ENCODE data around the gene SH3BP2. TPM values are rescaled to one million over a fixed set of nuclear protein-coding genes. Genes with fewer than 3 reads are reported as not detected.

Gene SH3BP2
- polyA plus RNA-seq, 1 experiment, result 14.8 TPM

GRCh38 chr4:2869659-2870058 lies 76.8 kb downstream of the SH3BP2 start:
- Histone ChIP-seq H3K4me3 (ENCODE audit: low read depth, low read length) (no peak overlapping the region), H3K9me3 (ENCODE audit: control insufficient read depth, insufficient read depth, low read length) (no peaks in the 10 kb centered on the region), H3K27me3 (ENCODE audit: control insufficient read depth, insufficient read depth, low read length) (no peaks in the 10 kb centered on the region), H3K27ac (ENCODE audit: low read depth, low read length) (no peak overlapping the region)
- TF ChIP-seq CTCF (IDR thresholded peaks at IDR 0.05; ENCODE audit: low read depth, low read length), result no peak
- CTCF ChIA-PET, result no interaction called here
- POLR2A ChIA-PET, result no interaction called here
- DNase-seq (ENCODE audit: low read depth, low spot score), result no peak

- DNase-seq (ENCODE audit: low read depth, low spot score), result no peak
- Histone ChIP-seq H3K4me3 (ENCODE audit: low read depth, low read length) (no peak overlapping the region), H3K27me3 (ENCODE audit: control insufficient read depth, insufficient read depth, low read length) (no peaks in the 10 kb centered on the region), H3K9me3 (ENCODE audit: control insufficient read depth, insufficient read depth, low read length) (no peaks in the 10 kb centered on the region), H3K27ac (ENCODE audit: low read depth, low read length) (no peak overlapping the region)
- POLR2A ChIA-PET, result no interaction called here
- TF ChIP-seq CTCF (IDR thresholded peaks at IDR 0.05; ENCODE audit: low read depth, low read length), result no peak
- CTCF ChIA-PET, result no interaction called here
Measured at GRCh38 chr4:2870082-2870481, 77.2 kb downstream of the SH3BP2 start.

DNA sequence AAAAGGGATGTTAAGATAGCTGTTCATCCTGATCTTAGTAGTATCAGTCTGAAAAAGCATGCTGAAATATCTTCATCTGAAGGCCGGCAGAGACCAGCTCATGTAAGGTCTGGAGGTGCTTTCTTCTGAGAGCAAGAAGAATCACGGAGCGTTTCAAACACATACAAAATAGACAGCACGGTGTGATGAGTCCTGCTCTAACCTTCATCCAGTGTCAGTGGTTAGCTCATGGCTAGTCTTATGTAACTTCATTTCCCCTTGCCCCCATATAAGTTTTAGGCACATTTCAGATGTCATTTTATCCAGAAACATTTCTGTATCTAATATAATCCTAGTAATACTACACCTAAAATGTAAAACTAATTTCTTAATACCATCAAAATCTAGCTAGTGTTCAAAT lies 78.6 kb downstream of the SH3BP2 start:
- H3K9me3 ChIP-seq (ENCODE audit: control insufficient read depth, insufficient read depth, low read length), result no peaks in the 10 kb centered on the region
- no peak for DNase-seq (ENCODE audit: low read depth, low spot score)
- TF ChIP-seq CTCF (IDR thresholded peaks at IDR 0.05; ENCODE audit: low read depth, low read length), result no peak
- no peak overlapping the region for H3K27ac ChIP-seq (ENCODE audit: low read depth, low read length)
- ChIA-PET POLR2A (no interaction called here), CTCF (interaction anchor here (0.8 kb wide), 1 partner anchor 10 kb away, joined by 5 read pairs; no protein-coding TSS in a partner anchor)
- no peaks in the 10 kb centered on the region for H3K27me3 ChIP-seq (ENCODE audit: control insufficient read depth, insufficient read depth, low read length)
- no peak overlapping the region for H3K4me3 ChIP-seq (ENCODE audit: low read depth, low read length)

- ChIA-PET CTCF (interaction anchor here (0.7 to 0.8 kb wide), 2 partner anchors 10 to 259 kb away, joined by 3 to 5 read pairs; no protein-coding TSS in a partner anchor), POLR2A (no interaction called here)
- Histone ChIP-seq H3K27ac (ENCODE audit: low read depth, low read length) (no peak overlapping the region), H3K27me3 (ENCODE audit: control insufficient read depth, insufficient read depth, low read length) (no peaks in the 10 kb centered on the region), H3K4me3 (ENCODE audit: low read depth, low read length) (no peak overlapping the region), H3K9me3 (ENCODE audit: control insufficient read depth, insufficient read depth, low read length) (no peaks in the 10 kb centered on the region)
- DNase-seq (ENCODE audit: low read depth, low spot score), result no peak
- no peak for TF ChIP-seq CTCF (IDR thresholded peaks at IDR 0.05; ENCODE audit: low read depth, low read length)
Measured at GRCh38 chr4:2871911-2872310, 79.0 kb downstream of the SH3BP2 start.

DNA sequence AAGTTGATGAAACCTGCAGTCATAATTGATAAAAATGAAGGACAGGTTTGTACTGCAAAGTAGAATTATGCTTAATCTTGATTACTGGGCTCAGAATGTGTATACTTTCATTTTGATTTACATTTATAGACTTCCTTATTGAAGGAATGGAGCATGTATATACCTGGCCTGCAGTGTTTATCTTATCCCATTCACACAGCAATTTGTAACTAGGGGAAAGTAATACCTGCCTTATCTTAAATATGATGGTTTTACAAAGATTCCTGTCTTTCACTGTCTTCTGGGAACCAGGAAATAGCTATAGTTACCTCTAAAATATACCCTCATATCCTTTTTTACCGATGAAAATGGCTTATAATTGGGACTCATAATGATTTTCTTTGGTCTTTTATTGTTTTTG lies 80.4 kb downstream of the SH3BP2 start:
- TF ChIP-seq CTCF (IDR thresholded peaks at IDR 0.05; ENCODE audit: low read depth, low read length), result no peak
- DNase-seq (ENCODE audit: low read depth, low spot score), result no peak
- POLR2A ChIA-PET, result no interaction called here
- Histone ChIP-seq H3K27ac (ENCODE audit: low read depth, low read length) (no peak overlapping the region), H3K9me3 (ENCODE audit: control insufficient read depth, insufficient read depth, low read length) (no peaks in the 10 kb centered on the region), H3K4me3 (ENCODE audit: low read depth, low read length) (no peak overlapping the region), H3K27me3 (ENCODE audit: control insufficient read depth, insufficient read depth, low read length) (no peaks in the 10 kb centered on the region)
- CTCF ChIA-PET, result no interaction called here
